Midbrain (tissue), 1 donor: ENCODE results near the gene GFI1B.
"Not testable (repeated sequence)": the region's sequence is repeated elsewhere in the genome, so short reads cannot be mapped to it uniquely, and the experiment has no call there.

Source experiments
- DNase-seq: peaks from one replicate; lab custom pipeline; 2025; lab: John Stamatoyannopoulos, UW

GFI1B gene

DNA sequence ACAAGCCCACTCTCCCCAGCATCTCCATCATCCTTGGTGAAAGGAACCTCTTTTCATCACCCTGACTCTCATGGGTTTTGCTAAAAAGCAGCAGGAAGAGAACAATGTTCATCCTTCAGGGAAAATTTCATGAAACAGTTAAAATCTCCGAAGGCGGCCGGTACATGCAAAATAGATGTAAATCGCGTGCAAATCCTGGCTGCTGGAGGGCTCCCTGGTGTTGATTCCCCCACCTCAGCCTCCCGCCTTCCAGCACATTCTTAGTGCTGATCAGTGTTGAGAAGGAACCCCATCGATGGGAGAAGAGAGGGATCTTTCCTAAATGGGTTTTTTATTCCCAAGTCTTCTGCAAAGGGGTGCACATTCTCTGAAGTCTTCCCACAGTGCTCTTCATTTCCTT, 8.7 kb upstream of the GFI1B start:
- DNase-seq = no peak

DNA sequence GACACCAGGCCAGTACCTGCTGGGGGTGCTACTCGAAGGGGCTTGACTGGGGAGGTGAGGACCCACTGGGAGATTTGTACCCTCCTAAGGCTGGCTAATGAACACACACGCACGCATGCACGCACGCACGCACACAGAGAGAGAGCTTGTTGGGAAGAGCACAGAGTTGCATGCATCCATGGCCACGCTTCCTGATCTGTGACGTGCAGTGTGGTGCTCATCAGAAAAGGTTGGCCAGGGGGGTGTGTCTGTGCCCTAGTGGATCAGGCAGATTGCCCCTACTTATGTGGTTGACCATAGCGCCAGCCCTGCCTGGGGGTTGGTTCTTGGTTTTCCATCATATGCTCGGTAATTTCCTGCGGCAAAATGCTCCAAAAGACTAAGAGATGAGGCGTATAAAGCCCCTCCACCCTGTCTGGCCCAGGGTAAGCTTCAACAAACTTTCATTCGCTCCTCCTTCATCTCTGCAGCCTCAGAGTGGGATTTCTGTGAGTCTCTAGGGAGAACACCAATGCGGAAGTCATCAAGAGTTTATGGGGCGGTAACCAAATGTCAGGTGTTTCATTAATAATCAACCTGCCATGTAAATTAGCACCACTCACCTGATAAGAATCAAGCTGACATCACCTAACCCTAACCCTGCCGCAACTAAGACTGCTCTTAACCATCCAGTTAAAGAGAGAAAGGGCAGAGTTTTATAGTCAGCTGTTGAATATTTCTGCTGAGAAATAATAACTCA, 8.0 kb upstream of the GFI1B start:
- DNase-seq = no peak

DNA sequence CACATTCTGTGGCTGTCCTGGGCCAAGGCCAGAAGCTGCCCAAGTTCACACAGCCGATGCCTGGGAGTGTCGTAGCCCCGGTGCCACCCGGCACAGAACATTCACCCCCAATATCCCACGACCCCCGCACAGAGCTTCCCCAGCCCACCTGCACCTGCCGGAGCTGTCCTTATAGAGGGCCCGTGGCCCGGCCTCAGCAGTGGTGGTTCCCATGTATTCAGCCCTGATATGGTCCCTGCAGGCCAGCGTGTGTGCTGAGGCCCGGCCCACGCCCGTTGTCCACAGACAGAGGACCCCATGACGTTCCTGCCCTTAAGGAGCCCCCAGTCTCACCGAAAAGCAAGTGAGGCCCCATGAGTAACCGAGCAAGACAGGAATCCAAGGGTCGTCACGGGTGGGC, 5.3 kb upstream of the GFI1B start:
- DNase-seq = no peak

GRCh38 chr9:132973713-132974112, 4.8 kb upstream of the GFI1B start:
- no peak for DNase-seq

DNA sequence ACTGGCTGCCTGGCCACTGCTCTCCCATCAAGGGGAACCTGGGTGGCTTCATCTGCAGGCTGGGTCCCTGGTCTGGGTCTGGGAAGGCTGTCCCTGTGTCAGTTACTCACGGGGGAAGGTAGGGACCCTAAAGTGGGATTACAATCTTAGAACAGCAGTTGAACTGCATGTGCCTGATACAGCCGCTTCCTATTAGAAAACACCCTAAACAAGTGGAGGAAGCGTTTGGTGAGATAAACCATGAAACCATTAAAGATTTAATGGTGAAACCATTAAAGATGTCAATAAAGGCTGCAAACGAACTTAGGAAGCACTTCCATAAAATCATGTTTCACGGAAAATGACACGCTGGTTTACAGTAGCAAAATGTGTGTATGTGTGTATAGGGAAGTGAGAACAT, 2.5 kb upstream of the GFI1B start:
- DNase-seq = no peak

DNA sequence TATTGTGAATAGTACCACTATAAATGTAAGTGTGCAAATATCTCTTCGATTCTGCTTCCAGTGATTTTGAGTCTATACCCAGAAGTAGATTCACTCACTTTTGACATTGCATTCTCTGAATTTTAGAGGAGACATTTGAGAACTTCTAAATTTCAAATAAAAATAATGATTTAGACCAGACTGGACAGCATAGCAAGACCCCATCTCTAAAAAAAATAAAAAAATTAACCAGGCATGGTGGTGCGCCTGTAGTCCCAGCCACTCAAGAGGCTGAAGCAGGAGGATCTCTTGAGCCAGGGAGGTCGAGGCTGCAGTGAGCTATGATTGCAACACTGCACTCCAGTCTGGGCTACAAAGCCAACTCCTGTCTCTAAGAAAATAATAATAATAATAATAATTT, 1.9 kb upstream of the GFI1B start:
- DNase-seq = no peak

GRCh38 chr9:132978112-132978450, 413 bp upstream of the GFI1B start:
- no peak for DNase-seq

DNA sequence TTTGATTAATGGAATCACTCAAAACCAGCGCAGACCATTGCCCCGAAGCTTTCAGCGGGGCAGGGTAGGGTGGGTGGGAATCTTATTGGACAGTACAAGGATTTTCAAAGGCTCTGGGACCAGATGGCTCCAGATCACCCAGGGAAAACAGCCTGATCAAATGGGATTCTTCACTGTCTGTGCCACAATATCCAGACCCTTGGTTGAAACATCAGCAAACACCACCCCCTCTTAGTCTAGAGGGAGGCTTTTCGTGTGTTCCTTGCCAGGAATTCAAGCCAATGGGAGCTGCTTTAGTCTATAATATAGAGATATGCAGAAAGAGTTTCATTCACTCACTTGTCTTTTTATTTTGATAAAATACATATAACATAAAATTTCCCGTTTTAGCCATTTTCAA, 1.7 kb downstream of the GFI1B start:
- no peak for DNase-seq

DNA sequence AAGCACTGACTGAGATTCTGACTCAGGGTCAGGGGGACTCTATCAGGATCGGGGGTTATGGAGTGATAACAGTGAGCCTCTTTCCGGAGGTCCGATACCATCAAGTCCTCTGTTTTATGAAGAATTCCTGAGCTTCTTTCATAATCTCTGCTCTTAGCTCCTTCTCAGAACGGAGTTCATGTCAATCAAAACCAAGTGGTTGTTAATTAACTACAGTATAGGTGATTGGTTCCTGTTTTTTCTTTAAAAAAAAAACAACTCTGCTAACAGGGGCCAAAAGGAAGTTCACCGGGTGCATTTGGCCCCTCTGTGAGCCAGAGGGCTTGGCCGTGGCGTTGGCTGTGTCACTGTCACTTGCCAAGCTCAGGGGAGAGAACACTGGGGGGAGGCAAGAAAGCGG, 4.0 kb downstream of the GFI1B start:
- no peak for DNase-seq

DNA sequence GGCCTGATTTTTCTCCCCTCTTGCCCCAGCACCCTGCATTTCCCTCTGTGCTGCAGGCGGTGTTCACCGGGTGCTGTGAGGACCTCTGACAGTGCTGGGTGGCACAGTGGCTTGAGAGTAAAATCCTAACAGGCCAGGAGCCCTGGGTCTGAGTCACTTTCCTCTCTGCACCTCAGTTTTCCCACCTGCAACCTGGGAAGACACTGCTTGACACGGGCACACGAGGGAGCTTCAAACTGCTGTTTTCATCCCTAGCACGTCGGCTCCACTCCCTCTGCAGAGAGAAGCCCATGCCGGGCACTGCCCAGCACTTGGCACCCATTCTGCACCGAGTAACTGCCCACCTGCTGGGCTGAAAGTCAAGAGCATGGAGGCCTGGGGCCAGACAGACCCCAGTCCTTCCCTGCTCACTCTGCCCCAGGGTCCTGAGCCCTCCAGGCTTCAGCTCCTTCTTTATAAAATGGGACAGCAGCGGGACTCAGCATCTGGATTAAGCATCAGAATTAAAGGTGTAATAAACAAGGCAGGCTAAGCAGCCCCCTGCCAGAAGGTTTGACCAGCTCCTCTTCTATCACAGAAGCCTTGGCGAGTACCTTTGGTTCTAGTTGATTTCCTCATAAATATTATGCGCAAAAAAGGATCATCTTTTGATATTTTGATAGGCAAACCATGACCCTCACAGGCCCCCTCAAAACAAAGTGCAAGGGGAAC, 5.2 kb downstream of the GFI1B start:
- no peak for DNase-seq

DNA sequence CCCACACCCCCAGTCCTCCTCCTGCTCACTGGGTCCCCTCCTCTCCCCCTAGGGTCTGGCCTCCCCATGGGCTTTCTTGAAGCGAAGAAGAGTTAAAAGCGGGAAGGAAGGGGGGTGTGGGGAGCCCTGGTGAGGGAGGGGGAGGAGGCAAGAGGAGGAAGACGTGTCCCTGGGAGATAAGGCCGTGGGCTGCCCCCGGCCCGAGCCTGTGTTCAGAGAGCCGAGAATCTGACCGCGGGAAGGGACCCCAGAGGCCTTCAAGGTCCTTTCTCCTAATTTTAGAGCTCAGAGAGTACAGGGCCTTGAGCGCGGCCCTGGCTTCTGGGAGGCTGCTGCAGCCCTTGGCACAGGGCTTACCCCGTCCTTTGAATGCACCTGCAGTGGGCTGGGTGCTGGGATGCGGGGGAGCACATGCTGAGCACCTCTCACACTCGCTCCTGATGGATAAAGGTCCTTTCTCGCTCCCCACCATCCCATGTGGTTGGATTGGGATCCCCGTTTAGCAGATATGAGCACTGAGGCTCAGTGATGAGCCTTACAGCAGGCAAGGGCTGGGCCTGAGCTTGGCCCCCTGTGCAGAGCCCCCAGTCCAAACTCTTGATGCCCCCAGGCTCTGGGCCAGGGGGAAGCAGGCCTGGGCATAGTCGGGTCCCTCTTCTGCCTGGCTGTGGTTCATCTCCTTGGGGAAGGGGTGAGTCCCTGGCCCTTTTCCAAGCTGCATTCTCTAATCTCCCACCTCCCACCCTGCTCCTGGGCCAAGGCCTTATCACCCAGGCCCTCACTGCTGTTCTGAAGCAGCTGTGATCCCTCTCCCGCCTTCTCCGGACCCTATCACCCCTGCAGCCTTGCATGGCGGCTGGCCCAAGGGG, 5.9 kb downstream of the GFI1B start:
- DNase-seq = no peak

DNA sequence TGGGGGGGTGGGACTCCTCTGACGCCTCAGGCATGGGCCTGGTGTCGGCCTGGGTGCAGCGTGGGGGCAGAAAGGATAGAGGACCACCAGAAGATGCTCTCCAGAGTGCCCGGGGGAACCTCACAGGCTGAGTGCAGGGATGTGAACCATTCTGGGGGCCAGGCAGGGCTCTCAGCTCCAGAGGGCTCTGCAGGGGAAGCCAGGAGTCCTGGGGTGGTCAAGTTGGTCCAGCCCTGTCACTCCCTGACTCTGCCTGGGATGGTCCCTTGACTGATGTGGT, 6.5 kb downstream of the GFI1B start:
- no peak for DNase-seq

GRCh38 chr9:132985489-132985888, 7.0 kb downstream of the GFI1B start:
- DNase-seq = no peak

- DNase-seq = no peak
Observed at GRCh38 chr9:132986114-132986513, 7.6 kb downstream of the GFI1B start.

DNA sequence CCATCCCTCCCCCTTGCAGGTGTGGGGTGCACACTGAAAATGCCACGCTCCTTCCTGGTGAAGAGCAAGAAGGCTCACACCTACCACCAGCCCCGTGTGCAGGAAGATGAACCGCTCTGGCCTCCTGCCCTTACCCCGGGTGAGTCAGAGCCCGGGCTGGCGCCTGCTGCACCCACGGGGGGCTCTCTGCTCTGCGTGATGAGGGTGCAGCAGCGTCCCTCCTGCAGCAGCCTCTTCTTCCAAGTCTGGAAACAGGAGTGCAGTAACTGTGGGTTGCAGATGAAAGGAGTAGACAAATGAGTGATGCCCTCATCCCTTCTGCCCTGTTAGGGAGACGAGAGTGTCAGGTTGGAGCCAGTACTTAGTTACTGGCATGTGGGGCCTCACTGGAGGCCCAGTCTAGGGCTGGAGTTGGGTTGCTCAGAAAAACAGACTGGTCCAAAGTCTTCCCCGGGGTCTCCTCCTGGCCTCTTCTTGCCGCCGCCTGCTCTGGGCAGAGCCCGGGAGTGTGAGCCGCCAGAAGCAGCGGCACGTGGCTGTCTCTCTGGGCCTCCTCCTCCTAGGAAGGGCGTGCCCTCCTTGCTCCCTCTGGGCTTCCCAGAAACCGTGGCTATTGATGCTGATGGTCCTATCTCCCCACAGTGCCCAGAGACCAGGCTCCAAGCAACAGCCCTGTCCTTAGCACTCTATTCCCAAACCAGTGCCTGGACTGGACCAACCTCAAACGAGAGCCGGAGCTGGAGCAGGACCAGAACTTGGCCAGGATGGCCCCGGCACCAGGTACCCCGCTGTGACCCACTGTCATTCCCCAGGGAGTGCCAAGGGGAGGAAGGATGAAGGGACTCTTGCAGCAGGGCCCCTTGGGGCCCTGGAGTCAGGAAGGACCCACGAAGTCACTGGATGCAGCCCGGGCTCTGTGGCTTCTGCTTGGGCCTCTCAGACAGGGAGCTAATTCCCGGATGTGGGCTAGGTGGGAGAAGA, 8.4 kb downstream of the GFI1B start:
- DNase-seq = no peak

GRCh38 chr9:132988244-132989013, 9.9 kb downstream of the GFI1B start:
- no peak for DNase-seq

- DNase-seq = no peak
Observed at GRCh38 chr9:132989014-132989310, 10.5 kb downstream of the GFI1B start.

GRCh38 chr9:132989414-132989996, 11.0 kb downstream of the GFI1B start:
- DNase-seq = no peak

DNA sequence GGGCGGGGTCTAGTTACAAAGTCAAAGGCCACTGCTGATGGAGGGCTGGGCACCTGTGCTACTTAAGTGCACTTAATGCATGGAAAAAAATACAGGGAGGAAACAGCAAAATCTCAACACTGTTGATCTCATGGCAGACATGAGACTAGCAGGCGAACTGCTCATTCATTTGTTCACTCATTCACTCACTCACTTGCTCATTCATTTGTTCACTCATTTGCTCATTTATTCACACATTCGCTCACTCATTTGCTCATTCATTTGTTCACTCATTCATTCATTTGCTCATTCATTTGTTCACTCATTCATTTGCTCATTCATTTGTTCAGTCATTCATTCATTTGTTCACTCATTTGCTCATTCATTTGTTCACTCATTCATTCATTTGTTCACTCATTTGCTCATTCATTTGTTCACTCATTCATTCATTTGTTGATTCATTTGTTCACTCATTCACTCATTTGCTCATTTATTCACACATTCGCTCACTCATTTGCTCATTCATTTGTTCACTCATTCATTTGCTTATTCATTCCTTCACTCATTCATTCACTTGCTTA, 11.6 kb downstream of the GFI1B start:
- DNase-seq = not testable (repeated sequence)

DNA sequence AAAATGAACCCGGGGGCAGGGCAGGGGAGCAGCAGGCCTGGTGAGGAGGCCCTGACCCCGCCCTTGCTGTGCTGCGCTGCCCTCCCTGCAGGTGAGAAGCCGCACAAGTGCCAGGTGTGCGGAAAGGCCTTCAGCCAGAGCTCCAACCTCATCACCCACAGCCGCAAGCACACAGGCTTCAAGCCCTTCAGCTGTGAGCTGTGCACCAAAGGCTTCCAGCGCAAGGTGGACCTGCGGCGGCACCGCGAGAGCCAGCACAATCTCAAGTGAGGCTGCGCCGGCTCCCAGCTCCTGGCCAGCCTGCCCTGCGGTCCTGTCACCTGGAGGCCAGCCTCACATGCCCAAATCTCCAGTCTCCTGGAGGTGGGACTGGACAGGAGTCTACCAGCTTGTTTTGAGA, 12.3 kb downstream of the GFI1B start:
- DNase-seq = no peak
